DND-41 (cell line): ENCODE results near the gene TPCN1.
"Not testable (repeated sequence)": the region's sequence is repeated elsewhere in the genome, so short reads cannot be mapped to it uniquely, and the experiment has no call there.

ENCODE experiments used
- ATAC-seq: fragments of 200-7000 bp; cut with Tn5 transposase; 3 replicates; pipeline ENCODE4 v1.9.1; 2021; ENCODE audit warnings: low read depth; ENCODE audit not compliant: insufficient read depth
- DNase-seq: peaks from one replicate; pipeline ENCODE4 v3.0.0-alpha.2; 2020
- H2AFZ ChIP-seq: 2 replicates; pipeline ENCODE4 v1.6.0; 2012; ENCODE audit warnings: low read depth, low read length
- H3K27ac ChIP-seq: 2 replicates; pipeline ENCODE4 v1.5.1; 2012; ENCODE audit warnings: low read length, inconsistent platforms
- H3K27me3 ChIP-seq: fragments of 200-600 bp; sonication (generic); 2 replicates; pipeline ENCODE4 v1.6.0; 2012; ENCODE audit warnings: low read length, mild to moderate bottlenecking, inconsistent platforms; ENCODE audit not compliant: insufficient read depth, poor library complexity
- H3K36me3 ChIP-seq: 2 replicates; pipeline ENCODE4 v1.5.1; 2012; ENCODE audit warnings: low read length, inconsistent platforms; ENCODE audit not compliant: insufficient read depth
- H3K4me1 ChIP-seq: 2 replicates; pipeline ENCODE4 v1.5.1; 2012; ENCODE audit warnings: mild to moderate bottlenecking, low read length; ENCODE audit not compliant: insufficient read depth
- H3K4me2 ChIP-seq: 2 replicates; pipeline ENCODE4 v1.6.0; 2012; ENCODE audit warnings: mild to moderate bottlenecking, moderate library complexity, low read length, inconsistent platforms; ENCODE audit not compliant: insufficient read depth
- H3K4me3 ChIP-seq, 2 experiments: fragments of 200-600 bp in 1 of 2; shearing (Covaris generic) in 1 of 2; 2 replicates each; pipeline ENCODE4 v1.5.1; 2012 to 2016; ENCODE audit warnings: inconsistent platforms in 2 of 2, low read length in 2 of 2, mild to moderate bottlenecking in 2 of 2, low read depth in 1 of 2, moderate library complexity in 1 of 2
- H3K79me2 ChIP-seq: 2 replicates; pipeline ENCODE4 v1.6.0; 2012; ENCODE audit warnings: low read length, inconsistent platforms; ENCODE audit not compliant: insufficient read depth
- H3K9ac ChIP-seq: 2 replicates; pipeline ENCODE4 v1.6.0; 2012; ENCODE audit warnings: low read depth, mild to moderate bottlenecking, inconsistent platforms, low read length, moderate library complexity
- H3K9me3 ChIP-seq: 2 replicates; pipeline ENCODE4 v1.5.1; 2012; ENCODE audit warnings: low read length, moderate library complexity, mild to moderate bottlenecking, inconsistent platforms; ENCODE audit not compliant: insufficient read depth, severe bottlenecking
- H4K20me1 ChIP-seq: 2 replicates; pipeline ENCODE4 v1.6.0; 2012; ENCODE audit warnings: low read length; ENCODE audit not compliant: insufficient read depth
- CTCF ChIP-seq: IDR thresholded peaks from 2 replicates; pipeline ENCODE4 v1.5.1; 2012; ENCODE audit warnings: borderline replicate concordance, low read length, moderate library complexity, mild to moderate bottlenecking; ENCODE audit not compliant: poor library complexity, severe bottlenecking; ENCODE audit errors: extremely low read depth
- EZH2 ChIP-seq: IDR thresholded peaks from 3 replicates; pipeline ENCODE4 v1.6.1; 2012; ENCODE audit warnings: borderline replicate concordance, low read depth, mild to moderate bottlenecking, moderate library complexity, low read length, inconsistent platforms; ENCODE audit not compliant: severe bottlenecking

Gene TPCN1

GRCh38 chr12:113203852-113204760, 17.2 kb upstream of the TPCN1 start:
- DNase-seq, result no peak
- H3K4me1 ChIP-seq, result peaks cover 36% of the 10 kb centered on the region

GRCh38 chr12:113204804-113205203, 16.5 kb upstream of the TPCN1 start:
- H3K9ac ChIP-seq, result no peak overlapping the region
- H3K4me3 ChIP-seq, result no peak overlapping the region
- ATAC-seq, result no peak
- H4K20me1 ChIP-seq, result no peaks in the 10 kb centered on the region
- TF ChIP-seq EZH2 (no peak), CTCF (no peak)
- no peaks in the 10 kb centered on the region for H3K27me3 ChIP-seq
- H3K27ac ChIP-seq, result peak overlapping the region; percentile 42; the same call in 1 of the 2 replicates
- no peaks in the 10 kb centered on the region for H3K9me3 ChIP-seq
- H3K4me2 ChIP-seq, result no peak overlapping the region
- peaks cover 43% of the 10 kb centered on the region for H3K4me1 ChIP-seq
- H2AFZ ChIP-seq, result no peak overlapping the region
- no peaks in the 10 kb centered on the region for H3K36me3 ChIP-seq
- H3K79me2 ChIP-seq, result peaks cover 2% of the 10 kb centered on the region; the same call in 1 of the 2 replicates
- DNase-seq, result no peak

More at GRCh38 chr12:113203852-113204760, 17.2 kb upstream of the TPCN1 start:
- no peak overlapping the region for H2AFZ ChIP-seq
- H3K36me3 ChIP-seq, result no peaks in the 10 kb centered on the region
- no peaks in the 10 kb centered on the region for H4K20me1 ChIP-seq
- no peak overlapping the region for H3K4me3 ChIP-seq
- H3K9ac ChIP-seq, result no peak overlapping the region
- peak overlapping the region; percentile 38; the same call in 1 of the 2 replicates for H3K27ac ChIP-seq
- TF ChIP-seq CTCF, result no peak
- no peak for TF ChIP-seq EZH2
- H3K4me2 ChIP-seq, result no peak overlapping the region
- ATAC-seq, result no peak
- no peaks in the 10 kb centered on the region for H3K9me3 ChIP-seq
- no peaks in the 10 kb centered on the region for H3K27me3 ChIP-seq
- no peaks in the 10 kb centered on the region for H3K79me2 ChIP-seq

- Histone ChIP-seq H3K79me2 (peaks cover 12% of the 10 kb centered on the region; the same call in 1 of the 2 replicates), H3K27ac (peak overlapping the region; percentile 96), H3K9ac (peak overlapping the region; percentile 59), H3K4me1 (peaks cover 60% of the 10 kb centered on the region), H3K4me2 (peak overlapping the region; percentile 65)
- not testable (repeated sequence) for H2AFZ ChIP-seq, H3K27me3 ChIP-seq, H3K9me3 ChIP-seq, H3K36me3 ChIP-seq, ATAC-seq, H4K20me1 ChIP-seq, H3K4me3 ChIP-seq, DNase-seq
These were observed 14.5 kb upstream of the TPCN1 start for GRCh38 chr12:113206802-113207201.

- H3K4me2 ChIP-seq, result peak overlapping the region; percentile 65
- H4K20me1 ChIP-seq, result no peaks in the 10 kb centered on the region
- H3K27me3 ChIP-seq, result no peaks in the 10 kb centered on the region
- peaks cover 60% of the 10 kb centered on the region for H3K4me1 ChIP-seq
- H3K27ac ChIP-seq, result peak overlapping the region; percentile 96
- H3K36me3 ChIP-seq, result no peaks in the 10 kb centered on the region; the same call in 1 of the 2 replicates
- peak; percentile 75 for ATAC-seq
- no peak overlapping the region for H2AFZ ChIP-seq
- H3K79me2 ChIP-seq, result peaks cover 12% of the 10 kb centered on the region; the same call in 1 of the 2 replicates
- peak; percentile 88 for DNase-seq
- H3K9me3 ChIP-seq, result no peaks in the 10 kb centered on the region
- H3K9ac ChIP-seq, result peak overlapping the region; percentile 59
- peak overlapping the region in 1 of 2 experiments; percentile 50; a peak in 2 of 4 replicates for H3K4me3 ChIP-seq
- no peak for TF ChIP-seq CTCF
- no peak for TF ChIP-seq EZH2
These were observed 13.6 kb upstream of the TPCN1 start for GRCh38 chr12:113207613-113208040.
